ENCODE results near the gene MMP15. TPM values are rescaled to one million over a fixed set of nuclear protein-coding genes. Genes with fewer than 3 reads are reported as not detected.

The MMP15 gene
- total RNA-seq, 1 experiment from 2014 or later: 27.0 TPM

DNA sequence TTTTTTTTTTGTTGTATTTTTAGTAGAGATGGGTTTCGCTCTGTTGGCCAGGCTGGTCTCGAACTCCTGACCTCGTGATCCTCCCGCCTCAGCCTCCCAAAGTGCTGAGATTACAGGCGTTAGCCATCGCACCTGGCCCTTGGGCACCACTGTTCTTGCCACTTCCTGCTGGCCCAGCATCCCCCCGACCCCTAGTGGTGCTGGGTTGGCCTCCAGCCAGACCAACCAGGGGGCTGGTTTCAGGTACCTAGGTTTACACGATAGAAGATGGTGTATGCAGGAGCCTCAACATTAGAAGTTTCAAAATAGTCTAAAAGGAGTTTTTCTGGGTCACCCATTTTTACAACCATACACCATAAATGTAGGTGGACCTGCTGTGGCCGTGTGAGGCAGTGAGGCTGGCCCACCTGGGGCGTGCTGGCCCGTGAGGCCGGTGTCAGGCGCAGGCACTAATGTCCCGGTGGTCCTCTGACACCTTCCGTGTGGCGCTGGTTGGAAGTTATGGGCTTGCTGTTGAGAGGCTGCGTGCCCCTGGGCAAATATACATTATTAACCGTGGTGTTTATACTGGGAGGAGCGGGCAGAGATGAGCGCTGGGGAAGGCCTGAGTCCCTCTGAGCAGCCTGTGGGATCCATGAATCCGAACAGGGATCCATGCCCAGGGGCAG is 60.2 kb downstream of the MMP15 start:
- Histone ChIP-seq H3K4me1 (no peaks in the 10 kb centered on the region), H3K9me3 (0 out of 2 replicates have a peak, but pooled peaks cover 3% of the 10 kb centered on the region), H3K27me3 (replicated peaks; ENCODE audit: control insufficient read depth, insufficient read depth, low read length) (no peaks in the 10 kb centered on the region), H3K4me3 (ENCODE audit: low read depth, low read length) (no peak overlapping the region), H3K36me3 (ENCODE audit: control insufficient read depth, insufficient read depth, low read length) (no peaks in the 10 kb centered on the region)
- TF ChIP-seq, protein P1, sequence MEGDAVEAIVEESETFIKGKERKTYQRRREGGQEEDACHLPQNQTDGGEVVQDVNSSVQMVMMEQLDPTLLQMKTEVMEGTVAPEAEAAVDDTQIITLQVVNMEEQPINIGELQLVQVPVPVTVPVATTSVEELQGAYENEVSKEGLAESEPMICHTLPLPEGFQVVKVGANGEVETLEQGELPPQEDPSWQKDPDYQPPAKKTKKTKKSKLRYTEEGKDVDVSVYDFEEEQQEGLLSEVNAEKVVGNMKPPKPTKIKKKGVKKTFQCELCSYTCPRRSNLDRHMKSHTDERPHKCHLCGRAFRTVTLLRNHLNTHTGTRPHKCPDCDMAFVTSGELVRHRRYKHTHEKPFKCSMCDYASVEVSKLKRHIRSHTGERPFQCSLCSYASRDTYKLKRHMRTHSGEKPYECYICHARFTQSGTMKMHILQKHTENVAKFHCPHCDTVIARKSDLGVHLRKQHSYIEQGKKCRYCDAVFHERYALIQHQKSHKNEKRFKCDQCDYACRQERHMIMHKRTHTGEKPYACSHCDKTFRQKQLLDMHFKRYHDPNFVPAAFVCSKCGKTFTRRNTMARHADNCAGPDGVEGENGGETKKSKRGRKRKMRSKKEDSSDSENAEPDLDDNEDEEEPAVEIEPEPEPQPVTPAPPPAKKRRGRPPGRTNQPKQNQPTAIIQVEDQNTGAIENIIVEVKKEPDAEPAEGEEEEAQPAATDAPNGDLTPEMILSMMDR (IDR thresholded peaks at IDR 0.05; ENCODE audit: insufficient read depth in 1 of 2, low read depth in 1 of 2, low read length in 1 of 2, severe bottlenecking in 1 of 2, unreplicated experiment in 1 of 2): no peak
- Mint-ChIP-seq H3K27ac (ENCODE audit: unreplicated experiment) (no peak overlapping the region), H3K4me1 (ENCODE audit: low read depth, unreplicated experiment) (no peaks in the 10 kb centered on the region), H3K36me3 (ENCODE audit: insufficient read depth, unreplicated experiment) (no peaks in the 10 kb centered on the region), H3K4me3 (ENCODE audit: unreplicated experiment) (no peak overlapping the region), H3K27me3 (ENCODE audit: insufficient read depth, unreplicated experiment) (no peaks in the 10 kb centered on the region), H3K9me3 (ENCODE audit: unreplicated experiment) (no peaks in the 10 kb centered on the region)
- intact Hi-C loops (cut with micrococcal nuclease; ENCODE audit: unreplicated experiment): no loop called here
- BruUV-seq (replicated peaks): no TSS peak
- DNase-seq: no peak
- POLR2A ChIA-PET: no interaction called here
- CTCF ChIA-PET: no interaction called here

DNA sequence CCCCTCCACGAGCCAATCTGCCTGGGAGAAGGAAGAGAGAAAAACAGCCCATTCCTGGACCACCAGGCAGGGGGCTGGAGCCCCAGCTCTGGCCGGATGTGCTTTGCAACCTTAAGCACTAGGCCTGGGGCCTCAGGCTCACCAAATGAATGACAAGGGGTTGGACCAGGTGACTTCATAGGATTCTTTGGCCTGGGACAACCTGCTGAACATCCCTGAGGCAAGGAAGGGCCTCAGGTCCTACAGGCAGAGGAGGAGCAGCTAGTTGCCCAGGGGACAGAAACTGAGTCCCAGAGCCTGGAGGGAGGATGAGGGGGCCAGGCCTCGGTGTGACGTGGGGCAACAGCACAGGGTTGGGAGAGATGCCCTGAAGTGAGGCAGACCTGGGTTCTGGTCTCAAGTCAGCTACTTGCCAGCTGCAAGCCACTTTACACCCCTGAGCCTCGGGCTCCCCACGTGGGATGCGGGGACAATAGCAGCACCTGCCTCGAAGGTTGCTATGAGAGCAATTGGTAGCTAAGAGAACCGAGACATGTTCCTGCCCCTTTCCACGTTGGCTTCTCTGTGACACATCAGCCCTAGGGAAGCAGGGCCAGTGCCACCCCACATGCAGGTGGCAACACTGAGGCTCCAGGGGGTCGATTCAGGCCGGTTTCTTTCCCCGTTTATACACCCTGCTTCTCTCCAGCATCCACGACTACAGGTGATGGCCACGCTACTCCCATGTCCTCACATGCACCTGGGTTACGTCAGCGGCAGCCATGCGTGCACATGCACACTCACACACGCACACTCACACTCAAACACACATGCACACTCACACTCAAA is 61.0 kb downstream of the MMP15 start:
- Mint-ChIP-seq H3K9me3 (ENCODE audit: unreplicated experiment) (no peaks in the 10 kb centered on the region), H3K4me1 (ENCODE audit: low read depth, unreplicated experiment) (no peaks in the 10 kb centered on the region), H3K27ac (ENCODE audit: unreplicated experiment) (no peak overlapping the region), H3K36me3 (ENCODE audit: insufficient read depth, unreplicated experiment) (no peaks in the 10 kb centered on the region), H3K27me3 (ENCODE audit: insufficient read depth, unreplicated experiment) (no peaks in the 10 kb centered on the region), H3K4me3 (ENCODE audit: unreplicated experiment) (no peak overlapping the region)
- no peaks in the 10 kb centered on the region for H3K27me3 ChIP-seq (replicated peaks; ENCODE audit: control insufficient read depth, insufficient read depth, low read length)
- CTCF ChIA-PET: no interaction called here
- no peak overlapping the region for H3K4me3 ChIP-seq (ENCODE audit: low read depth, low read length)
- no peak for DNase-seq
- POLR2A ChIA-PET: no interaction called here
- TF ChIP-seq, protein P1 (IDR thresholded peaks at IDR 0.05; ENCODE audit: insufficient read depth in 1 of 2, low read depth in 1 of 2, low read length in 1 of 2, severe bottlenecking in 1 of 2, unreplicated experiment in 1 of 2): no peak
- 0 out of 2 replicates have a peak, but pooled peaks cover 3% of the 10 kb centered on the region for H3K9me3 ChIP-seq
- intact Hi-C loops (cut with micrococcal nuclease; ENCODE audit: unreplicated experiment): no loop called here
- H3K36me3 ChIP-seq (ENCODE audit: control insufficient read depth, insufficient read depth, low read length): no peaks in the 10 kb centered on the region
- no peaks in the 10 kb centered on the region for H3K4me1 ChIP-seq
- BruUV-seq (replicated peaks): no TSS peak

DNA sequence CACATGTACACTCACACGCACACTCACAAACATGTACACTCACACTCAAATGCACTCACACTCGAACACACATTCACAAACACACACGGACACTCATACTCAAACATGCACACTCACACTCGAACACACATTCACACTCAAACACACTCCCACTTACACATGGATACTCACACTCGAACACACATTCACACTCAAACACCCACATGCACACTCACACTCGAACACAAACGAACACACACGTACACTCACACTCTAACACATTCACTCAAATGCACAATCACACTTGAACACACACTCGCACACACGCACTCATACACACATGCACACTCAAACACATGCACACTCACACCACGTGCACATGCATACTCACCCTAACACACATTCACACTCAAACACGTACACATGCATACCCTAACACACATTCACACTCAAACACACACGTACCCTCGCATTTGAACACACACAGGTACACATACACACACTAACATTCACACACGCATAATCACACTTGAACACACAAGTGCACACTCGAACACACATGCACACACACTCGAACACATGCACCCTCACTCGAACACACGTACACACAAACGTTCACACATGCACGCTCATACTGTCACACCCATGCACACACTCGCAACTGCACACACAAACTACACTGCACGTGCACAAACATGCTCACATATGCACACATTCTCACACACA is 61.8 kb downstream of the MMP15 start:
- H3K9me3 ChIP-seq: 0 out of 2 replicates have a peak, but pooled peaks cover 3% of the 10 kb centered on the region
- POLR2A ChIA-PET: no interaction called here
- DNase-seq: no peak
- H3K27me3 ChIP-seq (replicated peaks; ENCODE audit: control insufficient read depth, insufficient read depth, low read length): no peaks in the 10 kb centered on the region
- intact Hi-C loops (cut with micrococcal nuclease; ENCODE audit: unreplicated experiment): no loop called here
- H3K4me3 Mint-ChIP-seq (ENCODE audit: unreplicated experiment): no peak overlapping the region
- no peaks in the 10 kb centered on the region for H3K36me3 Mint-ChIP-seq (ENCODE audit: insufficient read depth, unreplicated experiment)
- no peaks in the 10 kb centered on the region for H3K36me3 ChIP-seq (ENCODE audit: control insufficient read depth, insufficient read depth, low read length)
- TF ChIP-seq, protein P1 (IDR thresholded peaks at IDR 0.05; ENCODE audit: insufficient read depth in 1 of 2, low read depth in 1 of 2, low read length in 1 of 2, severe bottlenecking in 1 of 2, unreplicated experiment in 1 of 2): no peak
- H3K4me1 ChIP-seq: no peaks in the 10 kb centered on the region
- CTCF ChIA-PET: no interaction called here
- H3K4me1 Mint-ChIP-seq (ENCODE audit: low read depth, unreplicated experiment): no peaks in the 10 kb centered on the region
- H3K9me3 Mint-ChIP-seq (ENCODE audit: unreplicated experiment): no peaks in the 10 kb centered on the region
- BruUV-seq (replicated peaks): no TSS peak
- H3K4me3 ChIP-seq (ENCODE audit: low read depth, low read length): no peak overlapping the region
- H3K27ac Mint-ChIP-seq (ENCODE audit: unreplicated experiment): no peak overlapping the region
- peaks cover 4% of the 10 kb centered on the region for H3K27me3 Mint-ChIP-seq (ENCODE audit: insufficient read depth, unreplicated experiment)

Data from Caco-2 (cell line).